Measurements from ENCODE around the gene TMC3. TPM values are rescaled to one million over a fixed set of nuclear protein-coding genes. Genes with fewer than 3 reads are reported as not detected.

The TMC3 gene
- total RNA-seq, 1 experiment from 2014 or later: not detected

- H3K4me1 Mint-ChIP-seq (ENCODE audit: low read depth, unreplicated experiment): no peaks in the 10 kb centered on the region
- Histone ChIP-seq H3K36me3 (ENCODE audit: control insufficient read depth, insufficient read depth, low read length) (no peaks in the 10 kb centered on the region), H3K9me3 (no peaks in the 10 kb centered on the region), H3K4me1 (no peaks in the 10 kb centered on the region), H3K4me3 (ENCODE audit: low read depth, low read length) (no peak overlapping the region), H3K27me3 (replicated peaks; ENCODE audit: control insufficient read depth, insufficient read depth, low read length) (no peaks in the 10 kb centered on the region; the same call in 1 of the 2 replicates)
- H3K36me3 Mint-ChIP-seq (ENCODE audit: insufficient read depth, unreplicated experiment): no peaks in the 10 kb centered on the region
- ChIA-PET CTCF (no interaction called here), POLR2A (no interaction called here)
- DNase-seq: no peak
- no peaks in the 10 kb centered on the region for H3K9me3 Mint-ChIP-seq (ENCODE audit: unreplicated experiment)
- no TSS peak for BruUV-seq (replicated peaks)
- no peaks in the 10 kb centered on the region for H3K27me3 Mint-ChIP-seq (ENCODE audit: insufficient read depth, unreplicated experiment)
- no peak overlapping the region for H3K4me3 Mint-ChIP-seq (ENCODE audit: unreplicated experiment)
- TF ChIP-seq, protein P1, sequence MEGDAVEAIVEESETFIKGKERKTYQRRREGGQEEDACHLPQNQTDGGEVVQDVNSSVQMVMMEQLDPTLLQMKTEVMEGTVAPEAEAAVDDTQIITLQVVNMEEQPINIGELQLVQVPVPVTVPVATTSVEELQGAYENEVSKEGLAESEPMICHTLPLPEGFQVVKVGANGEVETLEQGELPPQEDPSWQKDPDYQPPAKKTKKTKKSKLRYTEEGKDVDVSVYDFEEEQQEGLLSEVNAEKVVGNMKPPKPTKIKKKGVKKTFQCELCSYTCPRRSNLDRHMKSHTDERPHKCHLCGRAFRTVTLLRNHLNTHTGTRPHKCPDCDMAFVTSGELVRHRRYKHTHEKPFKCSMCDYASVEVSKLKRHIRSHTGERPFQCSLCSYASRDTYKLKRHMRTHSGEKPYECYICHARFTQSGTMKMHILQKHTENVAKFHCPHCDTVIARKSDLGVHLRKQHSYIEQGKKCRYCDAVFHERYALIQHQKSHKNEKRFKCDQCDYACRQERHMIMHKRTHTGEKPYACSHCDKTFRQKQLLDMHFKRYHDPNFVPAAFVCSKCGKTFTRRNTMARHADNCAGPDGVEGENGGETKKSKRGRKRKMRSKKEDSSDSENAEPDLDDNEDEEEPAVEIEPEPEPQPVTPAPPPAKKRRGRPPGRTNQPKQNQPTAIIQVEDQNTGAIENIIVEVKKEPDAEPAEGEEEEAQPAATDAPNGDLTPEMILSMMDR (IDR thresholded peaks at IDR 0.05; ENCODE audit: insufficient read depth in 1 of 2, low read depth in 1 of 2, low read length in 1 of 2, severe bottlenecking in 1 of 2, unreplicated experiment in 1 of 2): no peak
- intact Hi-C loops (cut with micrococcal nuclease; ENCODE audit: unreplicated experiment): no loop called here
- no peak overlapping the region for H3K27ac Mint-ChIP-seq (ENCODE audit: unreplicated experiment)
Observed at GRCh38 chr15:81311752-81312464, 62.1 kb downstream of the TMC3 start.

GRCh38 chr15:81310480-81310879 is 63.5 kb downstream of the TMC3 start:
- H3K4me3 Mint-ChIP-seq (ENCODE audit: unreplicated experiment): no peak overlapping the region
- no peak overlapping the region for H3K4me3 ChIP-seq (ENCODE audit: low read depth, low read length)
- H3K4me1 ChIP-seq: no peaks in the 10 kb centered on the region
- POLR2A ChIA-PET: no interaction called here
- H3K9me3 Mint-ChIP-seq (ENCODE audit: unreplicated experiment): no peaks in the 10 kb centered on the region
- H3K36me3 Mint-ChIP-seq (ENCODE audit: insufficient read depth, unreplicated experiment): no peaks in the 10 kb centered on the region
- intact Hi-C loops (cut with micrococcal nuclease; ENCODE audit: unreplicated experiment): no loop called here
- no TSS peak for BruUV-seq (replicated peaks)
- no peak for DNase-seq
- no peak overlapping the region for H3K27ac Mint-ChIP-seq (ENCODE audit: unreplicated experiment)
- no peaks in the 10 kb centered on the region; the same call in none of the 2 replicates for H3K27me3 ChIP-seq (replicated peaks; ENCODE audit: control insufficient read depth, insufficient read depth, low read length)
- H3K4me1 Mint-ChIP-seq (ENCODE audit: low read depth, unreplicated experiment): no peaks in the 10 kb centered on the region
- H3K27me3 Mint-ChIP-seq (ENCODE audit: insufficient read depth, unreplicated experiment): no peaks in the 10 kb centered on the region
- H3K36me3 ChIP-seq (ENCODE audit: control insufficient read depth, insufficient read depth, low read length): no peaks in the 10 kb centered on the region
- CTCF ChIA-PET: no interaction called here
- H3K9me3 ChIP-seq: no peaks in the 10 kb centered on the region
- TF ChIP-seq, protein P1 (IDR thresholded peaks at IDR 0.05; ENCODE audit: insufficient read depth in 1 of 2, low read depth in 1 of 2, low read length in 1 of 2, severe bottlenecking in 1 of 2, unreplicated experiment in 1 of 2): no peak

DNA sequence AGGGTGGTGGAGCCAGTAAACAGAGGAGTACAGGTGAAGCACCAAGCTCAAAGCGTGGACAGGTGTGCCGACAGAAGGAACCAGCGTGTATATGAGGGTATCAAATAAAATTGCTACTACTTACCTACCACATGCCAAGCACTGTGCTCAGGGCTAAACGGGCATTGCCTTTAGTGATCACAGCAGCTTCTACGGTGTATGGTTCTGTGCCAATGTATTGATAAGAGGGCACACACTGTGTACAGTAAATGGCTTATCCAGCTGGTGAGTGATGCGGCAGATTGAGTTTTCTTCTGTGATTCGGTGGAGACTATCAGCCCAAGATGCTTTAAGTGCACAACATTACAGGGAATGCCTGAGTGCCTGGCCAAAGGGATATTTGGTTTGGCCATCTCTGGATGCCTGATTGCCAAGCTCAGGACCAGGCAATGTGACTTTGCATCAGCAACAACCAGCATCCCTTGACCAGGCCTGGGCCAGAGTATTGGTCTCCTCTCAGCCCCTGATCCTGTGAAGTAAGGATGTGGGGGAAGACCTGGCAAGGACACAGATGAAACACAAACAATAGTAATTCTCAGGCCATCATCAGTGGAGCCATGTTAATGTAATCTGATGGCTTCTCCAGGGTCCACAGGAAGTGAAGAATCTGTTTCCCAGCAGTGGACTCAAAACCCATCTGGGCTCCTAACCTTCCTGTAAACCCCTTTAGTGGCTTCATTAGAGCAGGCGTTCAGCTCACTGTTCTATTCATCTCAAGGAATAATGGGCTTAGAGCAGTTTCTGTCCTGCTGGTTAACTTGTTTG is 64.2 kb downstream of the TMC3 start:
- Mint-ChIP-seq H3K36me3 (ENCODE audit: insufficient read depth, unreplicated experiment) (no peaks in the 10 kb centered on the region), H3K4me3 (ENCODE audit: unreplicated experiment) (no peak overlapping the region), H3K4me1 (ENCODE audit: low read depth, unreplicated experiment) (no peaks in the 10 kb centered on the region), H3K27me3 (ENCODE audit: insufficient read depth, unreplicated experiment) (no peaks in the 10 kb centered on the region), H3K9me3 (ENCODE audit: unreplicated experiment) (no peaks in the 10 kb centered on the region), H3K27ac (ENCODE audit: unreplicated experiment) (no peak overlapping the region)
- Histone ChIP-seq H3K36me3 (ENCODE audit: control insufficient read depth, insufficient read depth, low read length) (no peaks in the 10 kb centered on the region), H3K27me3 (replicated peaks; ENCODE audit: control insufficient read depth, insufficient read depth, low read length) (no peaks in the 10 kb centered on the region; the same call in none of the 2 replicates), H3K4me1 (no peaks in the 10 kb centered on the region), H3K4me3 (ENCODE audit: low read depth, low read length) (no peak overlapping the region), H3K9me3 (no peaks in the 10 kb centered on the region)
- POLR2A ChIA-PET: no interaction called here
- intact Hi-C loops (cut with micrococcal nuclease; ENCODE audit: unreplicated experiment): no loop called here
- BruUV-seq (replicated peaks): no TSS peak
- TF ChIP-seq, protein P1 (IDR thresholded peaks at IDR 0.05; ENCODE audit: insufficient read depth in 1 of 2, low read depth in 1 of 2, low read length in 1 of 2, severe bottlenecking in 1 of 2, unreplicated experiment in 1 of 2): no peak
- no peak for DNase-seq
- CTCF ChIA-PET: no interaction called here
